Cardiac fibroblast (primary cell): ENCODE data around the gene CCZ1.
"Not testable (repeated sequence)": the region's sequence is repeated elsewhere in the genome, so short reads cannot be mapped to it uniquely, and the experiment has no call there.

ENCODE experiments used
- DNase-seq, 2 donors: peaks; one replicate each; pipeline versions ENCODE4 v3.0.0 to v3.0.0-alpha.2; 2010; ENCODE audit warnings: low read depth in 2 of 2
- H3K4me3 ChIP-seq, 2 donors: replicated peaks in 1 of 2; 1 replicate in 1 of 2; 2 replicates in 1 of 2; pipeline ENCODE4 v1.5.1; 2011; ENCODE audit warnings: low read depth in 2 of 2, low read length in 2 of 2, mild to moderate bottlenecking in 2 of 2, moderate library complexity in 1 of 2

Gene CCZ1

GRCh38 chr7:5924630-5925029 lies 26.1 kb downstream of the CCZ1 start:
- not testable (repeated sequence) for DNase-seq, H3K4me3 ChIP-seq

GRCh38 chr7:5926263-5926870 lies 27.8 kb downstream of the CCZ1 start:
- H3K4me3 ChIP-seq, DNase-seq: not testable (repeated sequence)

GRCh38 chr7:5930290-5930689 lies 31.8 kb downstream of the CCZ1 start:
- not testable (repeated sequence) for DNase-seq, H3K4me3 ChIP-seq

GRCh38 chr7:5931250-5931649 lies 32.7 kb downstream of the CCZ1 start:
- not testable (repeated sequence) for DNase-seq, H3K4me3 ChIP-seq

- H3K4me3 ChIP-seq, result not testable (repeated sequence)
- DNase-seq, result peak; percentile 46 to 72
These were observed 33.5 kb downstream of the CCZ1 start for GRCh38 chr7:5931905-5932644.

GRCh38 chr7:5934945-5935450 lies 36.5 kb downstream of the CCZ1 start:
- DNase-seq, H3K4me3 ChIP-seq: not testable (repeated sequence)

- not testable (repeated sequence) for H3K4me3 ChIP-seq, DNase-seq
These were observed 64.7 kb downstream of the CCZ1 start for GRCh38 chr7:5963205-5963604.

- H3K4me3 ChIP-seq, DNase-seq: not testable (repeated sequence)
These were observed 65.3 kb downstream of the CCZ1 start for GRCh38 chr7:5963810-5964209.

- not testable (repeated sequence) for DNase-seq, H3K4me3 ChIP-seq
These were observed 71.9 kb downstream of the CCZ1 start, which contains the start of gene RSPH10B for GRCh38 chr7:5970347-5970911. Gene RSPH10B (minus strand): TSS chr7:5970689. CDS start chr7:5967116, 3,573 bp downstream.

GRCh38 chr7:5973580-5973979 lies 75.0 kb downstream of the CCZ1 start:
- not testable (repeated sequence) for H3K4me3 ChIP-seq, DNase-seq
